HG02623 (cell line): ENCODE results near the gene OR8S1.
"Not testable (repeated sequence)": the region's sequence is repeated elsewhere in the genome, so short reads cannot be mapped to it uniquely, and the experiment has no call there.

Experiments
- ATAC-seq: cut with Tn5 transposase; IDR thresholded peaks from one replicate; pipeline ENCODE4 v1.9.1; 2021; ENCODE audit warnings: moderate library complexity; ENCODE audit not compliant: unreplicated experiment

Gene OR8S1, protein sequence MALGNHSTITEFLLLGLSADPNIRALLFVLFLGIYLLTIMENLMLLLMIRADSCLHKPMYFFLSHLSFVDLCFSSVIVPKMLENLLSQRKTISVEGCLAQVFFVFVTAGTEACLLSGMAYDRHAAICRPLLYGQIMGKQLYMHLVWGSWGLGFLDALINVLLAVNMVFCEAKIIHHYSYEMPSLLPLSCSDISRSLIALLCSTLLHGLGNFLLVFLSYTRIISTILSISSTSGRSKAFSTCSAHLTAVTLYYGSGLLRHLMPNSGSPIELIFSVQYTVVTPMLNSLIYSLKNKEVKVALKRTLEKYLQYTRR

DNA sequence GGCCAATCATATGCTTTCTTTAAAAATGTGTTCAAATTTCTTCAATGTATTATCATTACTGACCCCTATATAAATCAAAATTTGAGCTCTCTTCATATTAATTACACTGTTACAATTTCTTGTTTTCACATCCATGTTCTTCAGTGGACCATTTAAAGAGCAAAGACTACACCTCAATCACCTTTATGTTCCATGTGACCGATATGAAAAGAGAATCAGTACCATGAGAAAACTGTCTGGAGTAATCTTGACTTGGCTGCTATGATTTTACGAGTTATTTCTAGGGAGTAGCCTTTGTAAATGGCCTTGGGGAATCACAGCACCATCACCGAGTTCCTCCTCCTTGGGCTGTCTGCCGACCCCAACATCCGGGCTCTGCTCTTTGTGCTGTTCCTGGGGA is at the start of gene OR8S1:
Gene OR8S1 (plus strand): TSS at position 301 of the 400 bp plus-strand sequence. CDS start 0 bp downstream, at position 301.
- no peak for ATAC-seq

DNA sequence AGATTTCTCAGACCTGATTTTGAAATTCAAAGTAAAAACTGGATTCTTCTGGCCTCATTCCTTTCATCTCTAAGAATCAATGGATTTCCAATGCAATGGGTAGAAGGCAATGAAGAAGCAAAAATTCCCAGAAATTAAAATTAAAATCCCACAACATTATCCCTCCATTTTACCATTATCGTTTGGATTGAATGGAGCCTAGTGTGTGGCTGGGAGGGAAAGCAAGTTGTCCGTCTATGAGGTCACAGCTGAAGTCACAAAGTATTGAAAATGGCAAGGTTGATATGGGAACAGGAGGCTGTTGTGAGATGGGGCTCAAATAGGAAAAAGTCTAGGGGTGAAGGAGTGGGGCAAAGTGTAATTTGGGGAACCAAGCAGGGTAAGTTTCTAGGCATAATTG is 43.2 kb upstream of the OR8S1 start, which contains the start of gene C12orf54:
Gene C12orf54 (plus strand): TSS at position 301 of the 400 bp plus-strand sequence. CDS start 799 bp downstream, outside the sequence.
- ATAC-seq: no peak

DNA sequence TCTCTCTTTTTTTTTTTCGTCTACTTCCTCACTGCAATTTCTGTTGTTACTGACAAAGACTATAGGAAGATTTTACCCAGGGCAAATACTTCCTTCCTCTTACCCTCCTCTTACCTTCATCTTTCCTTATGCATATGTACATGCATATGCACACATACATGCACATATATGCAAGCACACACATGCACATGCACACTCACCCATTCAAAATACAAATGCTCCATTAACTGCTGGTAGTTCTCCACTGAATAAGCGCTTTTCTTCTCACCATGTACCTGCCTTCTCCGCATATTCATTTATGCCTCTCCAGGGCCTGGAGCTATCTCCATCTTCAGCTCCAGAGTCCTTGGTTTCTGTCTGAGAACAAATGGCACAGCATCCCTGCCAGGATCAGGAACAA is 42.5 kb upstream of the OR8S1 start:
- no peak for ATAC-seq

DNA sequence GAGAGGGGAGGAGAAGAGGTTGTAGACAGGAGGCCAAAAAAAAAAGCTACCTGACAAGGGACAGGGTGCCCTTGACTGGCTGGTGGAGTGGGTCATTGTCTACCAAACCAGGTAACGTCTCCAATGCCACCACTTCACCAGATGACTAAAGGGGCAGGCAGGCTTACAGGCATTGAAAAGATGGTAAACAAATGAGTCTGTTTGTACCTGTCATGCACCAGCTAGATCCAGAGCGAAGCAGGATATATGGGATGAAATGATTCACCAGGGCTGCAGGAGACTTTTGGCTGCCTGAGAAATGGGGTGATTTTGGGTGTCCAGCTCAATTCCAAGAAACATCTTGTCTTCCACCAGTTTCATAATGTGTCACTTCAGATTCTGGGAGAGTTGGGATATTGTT is 39.2 kb upstream of the OR8S1 start:
- no peak for ATAC-seq

DNA sequence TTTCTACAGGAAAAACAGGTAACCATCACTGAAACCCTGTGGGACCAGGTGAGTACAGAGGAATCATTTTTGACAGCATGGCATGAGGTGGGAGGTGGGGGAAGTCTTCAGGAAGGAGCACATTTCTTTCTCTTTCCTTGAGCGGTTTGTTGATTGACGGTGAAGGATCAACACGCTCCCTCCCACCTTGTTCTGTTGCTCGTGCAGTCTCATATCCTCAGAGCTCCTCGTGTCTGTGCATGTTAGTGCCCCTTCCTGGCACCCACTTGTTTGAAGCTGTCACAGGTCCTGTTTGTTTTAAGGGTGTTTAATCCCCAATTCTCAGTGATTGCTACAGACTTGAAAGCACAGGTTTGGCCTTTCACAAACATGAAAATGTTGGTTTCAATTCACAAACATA is 38.8 kb upstream of the OR8S1 start:
- no peak for ATAC-seq

DNA sequence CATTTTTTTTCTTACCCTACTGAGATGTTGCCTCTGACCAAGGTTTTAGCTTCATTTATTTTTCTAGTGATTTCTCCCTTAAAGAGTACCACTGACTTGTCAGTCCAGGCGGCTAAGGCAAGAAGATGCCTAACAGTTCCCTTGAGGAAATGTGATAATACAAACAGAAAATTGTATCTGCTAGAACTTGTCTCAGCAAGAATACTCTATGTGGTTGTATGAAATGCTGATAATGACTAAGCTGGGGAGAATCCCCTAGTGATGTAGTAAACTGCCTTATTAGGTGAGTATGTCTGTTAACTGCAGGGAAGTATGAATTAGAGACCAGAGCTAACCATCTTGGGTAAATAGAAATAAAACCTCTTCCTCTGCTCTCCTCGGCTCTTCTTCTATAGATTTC is 36.4 kb upstream of the OR8S1 start:
- peak; percentile 86 for ATAC-seq

DNA sequence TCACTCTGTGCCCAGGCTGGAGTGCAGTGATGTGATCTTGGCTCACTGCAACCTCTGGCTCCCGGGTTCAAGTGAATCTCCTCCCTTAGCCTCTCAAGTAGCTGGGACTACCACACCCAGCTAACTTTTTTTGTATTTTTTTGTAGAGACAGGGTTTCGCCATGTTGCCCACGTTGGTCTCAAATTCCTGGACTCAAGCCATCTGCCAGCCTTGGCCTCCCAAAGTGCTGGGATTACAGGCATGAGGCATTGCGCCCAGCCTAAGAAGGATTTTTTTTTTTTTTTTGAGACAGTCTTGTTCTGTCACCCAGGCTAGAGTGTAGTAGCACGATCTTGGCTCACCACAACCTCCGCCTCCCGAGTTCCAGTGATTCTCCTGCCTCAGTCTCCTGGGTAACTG is 36.0 kb upstream of the OR8S1 start:
- ATAC-seq: not testable (repeated sequence)

DNA sequence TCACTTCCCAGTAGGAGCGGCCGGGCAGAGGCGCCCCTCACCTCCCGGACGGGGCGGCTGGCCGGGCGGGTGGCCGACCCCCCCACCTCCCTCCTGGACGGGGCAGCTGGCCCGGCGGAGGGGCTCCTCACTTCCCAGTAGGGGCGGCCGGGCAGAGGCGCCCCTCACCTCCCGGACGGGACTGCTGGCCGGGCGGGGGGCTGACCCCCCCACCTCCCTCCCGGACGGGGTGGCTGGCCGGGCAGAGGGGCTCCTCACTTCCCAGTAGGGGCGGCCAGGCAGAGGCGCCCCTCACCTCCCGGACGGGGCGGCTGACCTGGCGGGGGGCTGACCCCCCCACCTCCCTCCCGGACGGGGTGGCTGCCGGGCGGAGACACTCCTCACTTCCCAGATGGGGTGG is 25.2 kb upstream of the OR8S1 start:
- not testable (repeated sequence) for ATAC-seq

DNA sequence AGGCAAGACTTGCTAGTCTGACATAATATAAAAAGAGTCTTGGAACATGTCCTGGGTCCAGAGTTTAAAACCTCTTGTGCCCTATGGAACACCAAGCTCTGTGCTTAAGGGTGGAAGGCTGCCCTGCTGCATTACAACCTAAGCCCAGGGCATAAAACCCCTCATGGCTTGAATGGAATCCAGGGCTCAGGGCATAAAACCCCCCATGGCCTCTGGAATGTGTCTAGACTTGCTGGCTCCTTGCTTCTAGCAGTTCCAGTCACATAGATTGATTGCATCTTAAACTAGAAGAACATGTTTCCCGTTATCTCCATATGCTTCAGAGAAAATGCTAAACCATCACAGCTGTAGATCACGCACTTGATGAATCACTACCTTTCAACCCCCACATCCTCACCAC is 18.6 kb upstream of the OR8S1 start:
- ATAC-seq: not testable (repeated sequence)

DNA sequence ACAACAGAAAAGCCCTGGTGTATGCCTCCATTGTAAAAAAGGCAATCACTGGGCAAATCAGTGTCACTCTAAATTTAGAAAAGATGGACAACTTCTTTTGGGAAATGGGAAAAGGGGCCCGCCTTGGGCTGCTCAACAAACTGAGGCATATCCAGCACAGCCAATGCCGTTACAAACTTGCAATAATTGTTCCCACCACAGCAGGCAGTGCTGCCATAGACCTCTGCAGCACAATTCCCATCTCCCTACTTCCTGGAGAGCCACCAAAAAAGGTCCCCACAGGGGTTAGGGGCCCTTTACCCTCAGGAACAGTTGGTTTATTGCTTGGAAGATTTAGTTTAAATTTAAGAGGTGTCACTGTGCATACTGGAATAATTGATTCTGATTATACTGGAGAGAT is 16.4 kb upstream of the OR8S1 start:
- ATAC-seq: no peak

DNA sequence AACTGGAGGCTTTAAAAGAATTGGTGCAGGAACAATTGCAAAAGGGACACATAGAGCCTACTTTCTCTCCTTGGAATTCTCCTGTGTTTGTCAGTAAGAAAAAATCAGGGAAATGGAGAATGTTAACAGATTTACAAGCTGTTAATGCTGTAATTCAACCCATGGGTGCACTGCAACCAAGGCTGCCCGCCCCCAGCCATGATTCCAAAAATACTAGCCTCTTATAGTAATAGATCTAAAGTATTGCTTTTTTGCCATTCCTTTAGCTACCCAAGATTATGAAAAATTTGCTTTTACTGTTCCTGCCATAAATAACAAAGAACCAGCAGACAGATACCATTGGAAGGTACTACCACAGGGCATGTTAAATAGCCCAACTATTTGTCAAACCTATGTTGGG is 15.3 kb upstream of the OR8S1 start:
- ATAC-seq: no peak

DNA sequence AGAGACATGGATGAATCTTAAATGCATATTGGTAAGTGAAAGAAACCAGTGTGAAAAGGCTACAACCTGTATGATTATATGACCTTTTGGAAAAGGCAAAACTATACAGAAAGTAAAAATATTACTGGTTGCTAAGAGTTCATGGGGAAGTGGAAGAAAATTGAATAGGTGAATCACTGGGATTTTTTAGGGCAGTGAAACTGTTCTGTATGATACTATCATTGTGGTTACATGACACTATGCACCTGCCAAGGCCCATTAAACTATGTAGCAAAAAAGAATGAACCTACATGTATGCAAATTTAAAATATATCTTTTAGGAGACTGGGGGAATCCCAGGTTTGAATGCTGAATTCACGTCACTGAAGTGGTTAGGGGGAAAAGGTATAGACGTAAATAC is 12.6 kb upstream of the OR8S1 start:
- ATAC-seq: peak; percentile 71

DNA sequence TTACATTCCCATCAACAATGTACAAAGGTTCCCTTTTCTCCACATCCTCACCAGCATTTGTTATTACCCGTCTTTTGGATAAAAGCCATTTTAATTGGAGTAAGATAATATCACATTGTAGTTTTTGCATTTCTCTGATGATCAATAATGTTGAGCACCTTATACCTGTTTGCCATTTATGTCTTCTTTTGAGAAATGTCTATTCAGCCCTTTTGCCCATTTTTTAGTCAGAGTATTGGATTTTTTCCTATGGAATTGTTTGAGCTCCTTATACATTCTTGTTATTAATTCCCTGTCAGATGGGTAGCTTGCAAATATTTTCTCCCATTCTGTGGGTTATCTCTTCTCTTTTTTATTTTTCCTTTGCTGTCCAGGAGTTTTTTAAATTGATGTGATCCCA is 10.7 kb upstream of the OR8S1 start:
- no peak for ATAC-seq

DNA sequence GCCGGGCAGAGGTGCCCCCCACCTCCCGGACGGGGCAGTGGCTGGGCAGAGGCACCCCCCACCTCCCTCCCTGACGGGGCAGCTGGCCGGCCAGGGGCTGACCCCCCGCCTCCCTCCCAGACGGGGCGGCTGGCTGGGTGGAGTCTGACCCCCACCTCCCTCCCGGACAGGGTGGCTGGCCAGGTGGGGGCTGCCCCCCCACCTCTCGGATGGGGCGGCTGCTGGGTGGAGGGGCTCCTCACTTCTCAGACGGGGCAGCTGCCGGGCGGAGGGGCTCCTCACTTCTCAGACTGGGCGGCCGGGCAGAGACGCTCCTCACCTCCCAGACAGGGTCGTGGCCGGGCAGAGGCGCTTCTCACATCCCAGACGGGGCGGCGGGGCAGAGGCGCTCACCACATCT is 5.1 kb upstream of the OR8S1 start:
- ATAC-seq: not testable (repeated sequence)

DNA sequence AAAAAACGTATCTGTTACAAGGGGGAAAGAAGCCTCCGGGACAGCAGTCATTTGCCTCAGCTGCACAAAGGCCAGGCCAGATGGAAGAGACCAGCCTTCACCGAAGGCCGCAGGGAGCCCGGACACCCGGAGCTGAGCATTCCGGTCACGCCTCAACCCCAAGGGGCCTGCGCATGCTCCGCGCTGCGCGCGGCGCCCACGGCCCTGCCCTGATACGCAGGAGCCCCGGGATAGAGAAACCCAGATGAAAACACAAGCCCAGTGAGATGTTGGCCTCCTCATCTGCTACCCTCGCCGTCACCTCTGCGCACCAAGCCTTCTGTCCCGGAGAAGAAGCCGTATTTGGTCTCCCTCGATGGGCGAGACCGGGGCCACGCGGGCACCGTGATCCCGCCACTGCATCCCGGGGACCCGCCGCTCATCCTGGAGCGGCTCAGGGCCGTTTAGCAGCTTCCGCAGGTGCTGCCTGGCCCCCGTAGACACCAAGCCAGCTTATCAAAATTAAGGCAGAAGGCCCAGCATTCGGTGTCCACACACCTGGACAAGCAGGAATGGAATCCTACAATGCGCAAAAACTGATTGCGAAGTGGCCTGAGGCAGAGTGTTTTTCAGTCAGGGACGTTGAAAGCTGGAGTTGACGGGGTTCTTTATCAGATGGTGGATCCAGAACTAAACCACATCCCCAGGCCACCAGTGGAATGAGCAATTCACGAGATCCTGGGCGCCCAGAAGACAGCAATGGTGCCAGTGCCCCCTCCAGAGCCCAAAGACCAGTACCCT is 2.6 kb downstream of the OR8S1 start:
- no peak for ATAC-seq

DNA sequence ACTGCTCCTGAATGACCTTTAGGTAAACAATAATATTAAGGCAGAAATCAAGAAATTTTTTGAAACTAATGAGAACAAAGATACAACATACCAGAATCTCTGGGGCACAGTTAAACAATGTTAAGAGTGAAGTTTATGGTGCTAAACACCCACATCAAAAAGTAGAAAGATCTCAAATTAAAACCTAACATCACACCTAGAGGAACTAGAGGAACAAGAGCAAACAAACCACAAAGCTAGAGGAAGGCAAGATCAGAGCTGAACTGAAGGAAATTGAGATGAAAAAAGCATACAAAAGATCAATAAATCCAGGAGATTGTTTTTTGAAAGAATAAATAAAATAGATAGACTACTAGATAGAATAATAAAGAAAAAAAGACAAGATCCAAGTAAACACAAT is 7.2 kb downstream of the OR8S1 start:
- no peak for ATAC-seq

DNA sequence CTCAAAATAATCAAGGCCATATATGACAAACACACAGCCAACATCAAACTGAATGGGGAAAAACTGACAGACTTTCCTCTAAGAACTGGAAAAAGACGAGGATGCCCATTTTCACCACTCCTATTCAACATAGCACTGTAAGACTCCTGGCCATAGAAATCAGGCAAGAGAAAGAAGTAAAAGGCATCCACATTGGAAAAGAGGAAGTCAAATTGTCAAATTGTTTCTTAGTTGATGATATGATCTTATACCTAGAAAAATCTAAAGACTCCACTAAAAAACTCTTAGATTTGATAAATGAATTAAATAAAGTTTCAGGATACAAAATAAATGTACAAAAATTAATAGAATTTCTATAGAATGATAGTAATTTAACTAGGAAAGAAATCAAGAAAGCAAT is 11.2 kb downstream of the OR8S1 start:
- no peak for ATAC-seq

DNA sequence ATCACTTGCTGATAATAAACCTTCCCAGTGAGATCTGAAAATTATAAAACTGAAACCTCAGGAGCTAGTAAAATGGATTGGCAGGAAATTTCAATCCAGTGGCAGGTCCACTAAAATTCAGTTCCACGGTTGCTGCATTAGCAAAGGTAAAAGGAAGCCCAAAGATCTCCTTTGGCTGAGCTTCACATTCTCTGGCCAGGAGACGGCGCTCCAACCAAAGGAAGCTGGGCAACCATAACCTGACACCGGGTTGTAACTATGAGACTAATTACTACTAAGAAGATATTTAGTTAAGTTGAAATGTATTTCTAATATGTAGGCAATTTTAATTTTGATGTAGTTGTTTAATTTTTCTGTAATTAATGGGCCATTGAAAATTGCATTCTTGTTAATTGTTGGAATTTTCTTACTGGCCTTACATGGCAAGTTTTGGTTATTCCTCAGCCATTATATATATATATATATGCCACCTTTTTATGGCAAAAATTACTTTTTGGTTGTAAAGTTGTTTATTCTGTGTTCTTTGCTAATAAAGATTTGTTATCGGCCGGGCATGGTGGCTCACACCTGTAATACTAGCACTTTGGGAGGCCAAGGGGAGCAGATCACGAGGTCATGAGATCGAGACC is 17.0 kb downstream of the OR8S1 start:
- ATAC-seq: no peak

DNA sequence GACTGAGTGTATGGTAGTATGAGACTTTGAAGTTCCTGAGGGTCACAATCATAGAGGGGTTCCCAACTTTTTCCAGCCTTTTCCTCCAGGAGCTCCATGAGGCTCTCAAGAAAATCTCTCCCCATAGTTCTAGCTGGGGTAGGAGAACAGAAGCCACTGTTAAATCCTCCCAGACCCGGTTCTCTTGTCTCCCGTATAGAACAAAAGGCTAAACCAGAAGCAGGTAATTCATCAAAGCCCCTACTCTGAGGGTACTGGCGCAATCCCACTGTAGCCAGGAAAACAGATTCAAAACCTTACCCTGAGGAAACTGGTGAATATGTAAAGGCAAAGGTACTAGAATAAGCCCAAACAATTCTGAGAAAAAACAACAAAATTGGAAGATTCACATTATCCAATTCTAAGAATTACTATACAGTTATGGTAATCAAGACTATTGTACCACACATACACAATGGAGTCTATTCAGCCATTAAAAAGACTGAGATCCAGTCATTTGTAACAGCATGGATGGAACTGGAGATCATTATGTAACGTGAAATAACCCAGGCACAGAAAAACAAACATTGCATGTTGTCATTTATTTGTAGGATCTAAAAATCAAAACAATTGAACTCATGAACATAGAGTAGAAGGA is 20.5 kb downstream of the OR8S1 start:
- no peak for ATAC-seq

DNA sequence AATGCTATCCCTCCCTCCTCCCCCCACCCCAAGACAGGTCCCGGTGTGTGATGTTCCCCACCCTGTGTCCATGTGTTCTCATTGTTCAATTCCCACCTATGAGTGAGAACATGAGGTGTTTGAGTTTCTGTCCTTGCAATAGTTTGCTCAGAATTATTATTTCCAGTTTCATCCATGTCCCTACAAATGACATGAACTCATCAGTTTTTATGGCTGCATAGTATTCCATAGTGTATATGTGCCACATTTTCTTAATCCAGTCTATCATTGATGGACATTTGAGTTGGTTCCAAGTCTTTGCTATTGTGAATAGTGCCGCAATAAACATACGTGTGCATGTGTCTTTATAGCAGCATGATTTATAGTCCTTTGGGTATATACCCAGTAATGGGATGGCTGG is 21.6 kb downstream of the OR8S1 start:
- ATAC-seq: not testable (repeated sequence)

DNA sequence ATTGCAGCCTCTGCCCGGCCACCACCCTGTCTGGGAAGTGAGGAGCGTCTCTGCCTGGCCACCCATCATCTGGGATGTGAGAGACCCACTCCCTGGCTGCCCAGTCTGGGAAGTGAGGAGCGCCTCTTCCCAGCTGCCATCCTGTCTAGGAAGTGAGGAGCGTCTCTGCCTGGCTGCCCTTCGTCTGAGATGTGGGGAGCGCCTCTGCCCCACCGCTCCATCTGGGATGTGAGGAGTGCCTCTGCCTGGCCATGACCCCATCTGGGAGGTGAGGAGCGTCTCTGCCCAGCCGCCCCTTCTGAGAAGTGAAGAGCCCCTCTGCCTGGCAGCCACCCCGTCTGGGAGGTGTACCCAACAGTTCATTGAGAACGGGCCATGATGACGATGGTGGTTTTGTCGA is 26.2 kb downstream of the OR8S1 start:
- not testable (repeated sequence) for ATAC-seq
